Esophagus mucosa (tissue), 1 donor: Measurements from ENCODE around the gene SMIM45. TPM values are rescaled to one million over a fixed set of nuclear protein-coding genes. Genes with fewer than 3 reads are reported as not detected.

Source experiments
- total RNA-seq: library from RNA; stranded (reverse); gene quantifications from one replicate; pipeline ENCODE4 v1.2.4, GENCODE V29; 2023
- donor health status: DM: yes; HTN: yes; CAD: no.

Gene SMIM45

Other genes with a start within 250 kb of the SMIM45 start
- gene CCDC134, start 151.5 kb upstream of the SMIM45 start, total RNA-seq: 6.9 TPM
- gene SREBF2, start 119.0 kb upstream of the SMIM45 start, total RNA-seq: 131 TPM
- 0.16 TPM for gene SHISA8, start 37.1 kb upstream of the SMIM45 start, total RNA-seq
- gene TNFRSF13C, start 25.3 kb upstream of the SMIM45 start, total RNA-seq: 1.00 TPM
- 10.6 TPM for gene CENPM, start 5.0 kb upstream of the SMIM45 start, total RNA-seq
- 0.24 TPM for gene SEPTIN3, start 17.3 kb downstream of the SMIM45 start, total RNA-seq
- gene WBP2NL, start 46.6 kb downstream of the SMIM45 start, total RNA-seq: 0.60 TPM
- 11.2 TPM for gene NAGA, start 118.7 kb downstream of the SMIM45 start, total RNA-seq
- gene PHETA2, start 122.1 kb downstream of the SMIM45 start, total RNA-seq: 5.5 TPM
- gene SMDT1, start 127.5 kb downstream of the SMIM45 start, total RNA-seq: 86.4 TPM
- 76.9 TPM for gene NDUFA6, start 138.6 kb downstream of the SMIM45 start, total RNA-seq
- gene CYP2D6, start 178.7 kb downstream of the SMIM45 start, total RNA-seq: 1.1 TPM